GM21360 (cell line): ENCODE measurements around the gene AGA.

Experiments used
- ATAC-seq: cut with Tn5 transposase; IDR thresholded peaks from one replicate; pipeline ENCODE4 v1.9.1; 2021; ENCODE audit warnings: mild to moderate bottlenecking, moderate library complexity; ENCODE audit not compliant: unreplicated experiment

The AGA gene

DNA sequence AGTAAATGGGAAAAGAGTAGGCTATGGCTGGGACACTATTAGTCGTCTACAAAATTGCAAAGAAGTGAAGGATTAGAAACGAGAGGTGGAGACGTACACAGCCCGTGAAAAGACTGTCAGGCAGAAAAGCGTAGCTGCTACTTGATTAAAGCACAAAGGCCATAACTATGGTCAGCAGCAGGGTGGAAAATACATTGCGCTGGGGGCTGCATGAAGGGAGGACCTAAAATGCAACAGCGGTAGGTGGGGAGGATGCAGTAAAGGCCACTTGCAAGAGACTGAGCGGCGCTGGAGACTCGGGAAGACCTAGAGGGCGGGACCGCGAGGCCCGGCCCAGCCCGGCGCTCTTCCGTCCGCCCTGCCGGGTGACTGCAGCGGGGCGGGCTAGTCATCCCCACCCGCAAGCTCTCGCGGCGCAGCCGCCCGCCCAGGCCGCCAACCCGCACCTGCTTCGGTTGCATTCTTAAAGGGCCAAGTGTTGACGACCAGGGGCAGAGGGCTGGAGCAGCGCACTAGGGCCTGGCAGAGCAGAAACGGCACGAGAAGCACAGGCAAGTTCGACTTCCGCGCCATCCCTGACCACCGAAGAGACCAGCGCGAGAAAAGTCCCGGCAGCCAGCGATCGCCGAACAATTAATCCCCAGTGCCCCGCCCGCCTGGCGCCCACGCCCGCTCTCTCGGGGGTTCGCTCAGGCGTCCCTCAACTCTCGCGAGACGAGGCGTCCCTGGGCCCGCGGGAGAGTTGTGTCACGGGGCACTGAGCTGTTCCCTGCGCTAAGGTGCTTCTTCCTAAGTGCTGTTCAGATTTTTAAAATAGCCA lies at the start of gene AGA:
TSS of gene AGA (minus strand) at position 635 of the 820 bp plus-strand sequence. CDS start at position 573, 62 bp downstream.
- peak; percentile 91 for ATAC-seq

DNA sequence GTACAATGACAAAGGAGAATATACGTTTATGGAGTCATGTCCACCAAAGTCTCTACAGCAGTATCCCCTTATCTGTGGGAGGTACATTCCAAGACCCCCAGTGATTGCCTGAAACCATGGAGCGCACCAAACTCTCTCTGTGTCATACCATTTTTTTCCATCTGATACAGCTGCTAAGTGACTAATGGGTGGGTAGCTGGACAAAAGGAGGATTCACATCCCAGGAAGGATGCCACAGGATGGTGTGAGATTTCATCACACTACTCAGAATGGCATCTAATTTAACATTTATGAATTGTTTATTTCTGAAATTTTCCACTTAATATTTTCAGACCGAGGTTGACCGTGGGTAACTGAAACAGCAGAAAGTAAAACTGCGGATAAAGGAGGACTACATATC lies 49.8 kb upstream of the AGA start:
- ATAC-seq = no peak

DNA sequence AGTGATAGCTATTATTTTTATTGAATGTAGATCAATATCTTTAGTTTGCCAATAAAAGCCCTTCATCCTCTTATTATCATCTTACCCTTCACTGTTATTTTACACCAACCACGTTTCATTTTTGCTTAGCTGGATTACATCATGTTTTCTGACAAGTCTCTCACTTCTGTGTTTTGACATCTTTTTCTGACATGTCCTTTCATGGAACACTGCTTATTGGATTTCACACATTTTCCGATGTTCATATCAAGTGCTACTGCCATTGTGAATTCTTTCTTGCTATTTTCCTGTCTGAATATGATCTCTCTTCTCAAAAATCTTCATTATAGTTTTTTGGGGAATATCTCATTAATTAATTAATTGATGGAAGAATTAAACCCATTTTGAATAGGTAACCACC lies 48.5 kb upstream of the AGA start:
- no peak for ATAC-seq

DNA sequence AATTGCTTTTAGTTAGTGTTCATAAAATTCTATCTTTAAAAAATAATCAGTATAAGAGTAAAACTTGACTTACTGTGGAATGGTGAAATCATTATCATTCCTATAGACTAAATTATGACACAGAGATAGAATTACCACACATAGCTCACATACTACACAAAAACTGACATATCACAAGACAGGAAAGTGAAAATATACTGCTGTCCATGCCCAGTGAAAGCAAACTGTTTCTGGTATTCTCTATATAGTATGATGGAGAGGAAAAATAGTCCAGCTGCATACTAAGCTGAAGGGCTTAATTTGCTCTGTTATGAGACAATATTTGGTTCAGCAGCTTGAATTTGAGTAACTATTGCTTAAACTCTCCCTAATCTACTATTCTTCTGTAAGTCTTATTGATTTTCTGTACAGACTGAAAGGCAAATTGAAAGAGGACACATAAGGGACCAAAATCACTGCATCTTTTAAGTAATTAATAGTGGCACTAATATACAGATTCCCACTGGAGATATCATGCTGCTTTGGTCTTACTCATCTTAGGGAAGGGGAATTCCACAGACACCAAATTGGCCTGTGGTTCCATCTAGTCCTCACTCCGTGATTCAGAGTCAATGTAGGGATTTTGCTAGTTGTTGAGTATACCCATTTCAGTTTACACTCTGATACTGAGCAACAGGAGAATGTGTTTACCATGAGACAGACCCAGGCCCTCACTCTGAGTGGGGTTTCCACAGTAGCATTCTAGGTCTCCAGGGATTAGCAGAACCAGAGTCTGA lies 47.4 kb upstream of the AGA start:
- ATAC-seq = no peak

DNA sequence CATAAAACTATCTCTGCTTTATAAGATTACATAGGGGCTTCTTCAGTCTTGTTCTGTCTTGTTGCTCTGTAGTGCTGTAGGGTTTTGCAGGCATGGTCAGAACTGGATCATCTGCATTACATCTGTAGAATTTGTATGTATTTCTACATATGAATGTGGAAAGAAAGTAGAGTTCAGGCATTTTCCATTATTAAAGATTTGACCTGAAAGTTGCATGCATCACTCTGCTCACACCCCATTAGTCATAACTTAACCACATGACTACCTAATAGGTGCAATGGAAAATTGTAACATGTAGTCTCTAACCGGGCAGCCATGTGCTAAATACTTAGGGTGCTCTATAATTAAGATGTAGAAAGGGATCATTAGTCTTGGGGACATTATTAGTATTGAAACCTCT lies 45.7 kb upstream of the AGA start:
- no peak for ATAC-seq

DNA sequence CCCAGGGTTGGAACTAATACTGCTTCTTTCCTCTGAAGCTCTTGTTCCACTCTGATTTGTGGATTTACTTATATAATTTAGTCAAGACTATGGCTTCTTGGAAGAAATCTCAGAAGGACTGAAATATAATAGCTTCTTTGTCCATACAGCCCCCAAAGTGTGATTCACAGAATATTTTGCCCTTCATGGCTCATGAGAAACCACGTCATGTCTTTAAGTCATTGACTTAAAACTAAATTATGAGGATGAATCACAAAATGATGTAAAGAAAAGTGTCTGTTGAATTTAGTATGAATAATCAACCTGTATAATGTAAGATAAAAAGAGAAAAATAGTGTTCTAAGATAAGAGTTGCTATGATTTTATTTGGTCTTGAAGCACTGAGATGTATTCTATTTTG lies 43.3 kb upstream of the AGA start:
- ATAC-seq = no peak

DNA sequence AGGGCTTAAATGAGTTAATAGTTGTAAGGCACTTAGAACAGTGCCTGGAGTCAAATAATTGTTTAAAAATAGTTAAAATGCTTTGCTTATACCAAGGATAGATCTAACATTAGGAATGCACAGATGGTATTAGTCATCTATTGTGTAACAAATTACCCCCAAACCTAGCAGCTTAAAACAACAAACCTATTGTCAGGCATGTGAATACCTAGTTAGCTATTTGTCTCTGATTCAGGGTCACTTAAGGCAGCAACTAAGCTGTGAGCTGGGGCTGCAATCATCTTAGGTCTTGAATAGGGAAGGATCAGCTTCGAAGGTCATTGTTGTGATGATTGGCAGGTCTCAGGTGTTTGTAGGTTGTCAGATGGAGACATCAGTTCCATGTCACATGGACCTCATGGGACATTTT lies 42.4 kb upstream of the AGA start:
- no peak for ATAC-seq

DNA sequence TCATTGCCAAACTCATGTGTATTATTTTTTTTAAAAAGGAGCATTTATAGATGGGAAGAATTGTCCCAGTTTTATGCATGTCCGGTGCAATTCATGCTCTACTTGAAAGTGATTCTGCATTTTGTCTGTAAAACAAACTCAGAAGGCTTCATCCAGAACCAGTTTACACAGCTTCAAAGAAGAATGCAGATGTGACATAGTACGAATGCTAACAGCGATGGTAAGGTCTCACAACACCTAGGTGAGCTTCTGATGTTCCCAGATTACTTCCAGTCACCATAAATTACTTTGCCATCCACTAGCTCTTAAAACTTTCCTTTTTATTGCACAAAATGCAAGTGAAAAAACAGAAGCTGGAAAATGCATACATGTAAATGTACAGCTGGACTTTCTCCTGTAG lies 41.5 kb upstream of the AGA start:
- ATAC-seq = no peak

DNA sequence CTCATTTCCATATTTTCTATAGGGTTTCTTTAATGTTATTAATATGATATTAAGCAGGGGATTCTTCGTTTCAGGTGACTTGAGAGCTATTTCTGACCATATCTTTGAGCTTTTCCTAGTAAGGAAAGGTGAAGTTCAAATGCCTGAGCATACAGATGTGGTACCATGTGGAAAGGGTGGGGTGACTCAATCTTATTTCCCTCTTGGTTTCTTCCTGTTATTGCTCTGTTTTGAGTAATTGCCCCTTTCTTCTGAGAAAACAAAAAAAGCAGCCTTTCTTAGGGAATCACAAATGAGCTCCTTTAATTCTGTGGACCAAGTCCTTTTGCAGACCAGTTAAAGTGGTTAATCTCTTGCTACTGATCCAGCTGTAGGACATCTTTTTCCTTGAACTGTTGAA lies 41.0 kb upstream of the AGA start:
- no peak for ATAC-seq

DNA sequence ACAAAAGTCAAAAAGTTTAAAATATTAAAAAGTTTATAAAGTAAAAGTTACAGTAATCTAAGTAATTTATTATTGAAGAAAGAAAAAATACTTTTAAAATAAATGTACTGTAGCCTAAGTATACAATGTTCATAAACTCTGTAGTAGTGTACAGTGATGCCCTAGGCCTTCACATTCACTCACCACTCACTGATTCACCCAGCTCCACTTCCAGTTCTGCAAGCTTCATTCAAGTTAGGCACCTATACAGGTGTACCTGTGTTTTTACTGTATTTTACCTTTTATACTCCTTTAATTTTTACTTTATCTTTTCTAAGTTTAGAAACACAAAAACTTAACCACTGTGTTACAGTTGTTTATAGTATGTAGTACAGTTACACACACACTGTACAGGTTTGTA lies 40.1 kb upstream of the AGA start:
- no peak for ATAC-seq

DNA sequence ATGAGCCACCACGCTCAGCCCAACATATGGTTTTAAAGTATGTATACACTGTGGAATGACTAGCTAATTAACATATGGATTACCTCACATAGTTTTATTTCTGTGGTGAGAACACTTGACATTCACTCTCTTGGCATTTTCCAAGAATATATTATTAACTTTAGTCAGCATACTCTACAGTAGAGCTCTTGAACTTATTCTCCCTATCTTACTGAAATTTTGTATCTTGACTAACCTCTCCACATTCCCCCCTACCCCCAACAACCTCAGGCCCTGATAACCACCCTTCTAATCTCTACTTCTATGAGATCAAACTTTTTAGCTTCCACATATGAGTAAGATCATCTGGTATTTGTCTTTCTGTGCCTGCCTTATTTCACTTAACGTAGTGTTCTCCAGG lies 38.6 kb upstream of the AGA start:
- ATAC-seq = no peak

DNA sequence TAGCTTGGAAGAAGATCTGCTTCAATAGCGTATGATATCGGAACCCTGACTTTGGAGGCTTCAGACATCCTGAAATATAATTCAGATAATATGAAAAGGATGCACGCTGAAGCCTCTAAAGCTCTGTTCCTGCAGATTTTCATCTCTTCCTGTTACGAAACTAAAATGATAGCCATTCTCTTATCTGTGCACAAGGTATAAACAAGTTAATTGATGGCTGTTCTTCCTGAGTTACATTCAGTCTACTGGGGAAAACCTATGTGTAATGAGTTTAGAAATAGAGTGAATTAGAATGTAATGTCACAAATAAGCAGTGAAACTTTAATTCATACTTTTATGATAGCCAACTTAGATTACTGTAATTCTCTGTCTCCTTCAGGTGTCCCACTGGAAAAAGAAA lies 36.8 kb upstream of the AGA start:
- no peak for ATAC-seq

DNA sequence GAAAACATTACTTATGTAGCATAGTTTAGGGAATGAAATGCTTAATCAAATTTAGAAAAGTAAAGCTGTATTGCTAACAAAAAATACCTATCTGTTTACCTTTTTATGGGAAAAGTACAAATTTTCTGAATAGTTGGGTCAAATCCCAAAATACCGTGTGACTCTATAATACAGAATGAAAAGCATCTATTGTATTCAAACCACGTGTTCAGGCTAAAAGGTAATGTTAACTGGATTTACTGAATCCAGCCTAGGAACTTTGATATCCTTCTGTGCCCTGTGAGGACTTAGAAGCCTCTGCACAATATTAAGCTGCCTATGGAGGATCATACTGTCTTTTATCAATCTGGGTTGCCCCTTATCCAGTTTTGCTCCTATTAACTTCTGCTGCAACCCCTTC lies 36.3 kb upstream of the AGA start:
- ATAC-seq = no peak

DNA sequence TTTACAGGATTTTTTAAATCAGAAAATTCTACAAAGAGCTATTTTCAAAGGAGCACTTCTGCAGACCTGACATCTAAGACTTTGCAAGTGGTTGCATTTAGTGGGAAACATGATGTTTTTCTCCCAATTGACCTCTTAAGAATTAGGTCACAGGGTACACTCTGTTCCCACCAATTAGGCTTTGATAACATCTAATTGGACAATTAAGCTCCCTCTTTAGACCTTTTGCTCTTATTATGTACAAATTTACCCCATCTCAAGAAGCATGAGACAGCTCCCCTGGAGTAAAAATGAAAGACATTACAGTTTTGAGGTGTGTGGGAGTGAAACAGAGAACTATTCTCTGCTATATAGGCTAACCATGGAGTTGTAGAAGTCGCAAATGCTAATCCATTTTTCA lies 31.8 kb upstream of the AGA start:
- ATAC-seq = no peak

DNA sequence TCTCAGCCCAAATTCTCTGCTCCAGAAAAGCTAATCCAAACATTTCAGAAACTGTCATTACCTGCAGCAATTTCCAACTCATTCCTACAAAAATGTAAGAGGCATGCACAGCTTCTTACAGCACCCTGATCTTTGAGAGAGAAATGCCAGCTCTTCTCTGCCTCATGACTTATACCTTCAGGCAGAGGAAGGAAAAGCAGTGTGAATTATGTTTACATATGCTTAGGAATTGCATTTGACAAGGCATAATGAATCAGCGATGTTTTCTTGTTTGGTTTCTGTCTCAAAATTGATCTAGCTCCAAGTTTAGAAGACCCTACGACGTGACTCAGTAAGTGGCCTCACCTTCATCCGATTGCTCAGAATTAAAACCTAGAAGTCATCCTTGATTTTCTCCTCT lies 21.8 kb upstream of the AGA start:
- no peak for ATAC-seq

DNA sequence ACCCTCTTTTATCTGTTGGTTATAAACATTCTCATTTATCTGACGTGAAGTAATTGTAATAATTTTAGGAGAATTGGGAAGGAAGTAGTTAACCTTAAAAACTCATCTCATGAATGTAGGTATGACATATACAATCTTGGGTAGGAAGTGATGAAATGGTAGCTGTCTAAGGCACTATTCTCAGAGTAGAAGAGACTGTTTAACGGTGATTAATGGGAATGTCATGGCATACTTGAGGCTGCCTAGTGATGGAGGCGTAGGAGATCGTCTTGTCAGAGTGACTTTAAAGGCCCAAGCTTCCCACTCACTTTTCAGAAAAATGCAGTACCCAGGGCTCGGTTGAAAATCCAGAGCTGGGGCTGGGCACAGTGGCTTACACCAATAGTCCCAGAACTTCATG lies 19.4 kb upstream of the AGA start:
- no peak for ATAC-seq

DNA sequence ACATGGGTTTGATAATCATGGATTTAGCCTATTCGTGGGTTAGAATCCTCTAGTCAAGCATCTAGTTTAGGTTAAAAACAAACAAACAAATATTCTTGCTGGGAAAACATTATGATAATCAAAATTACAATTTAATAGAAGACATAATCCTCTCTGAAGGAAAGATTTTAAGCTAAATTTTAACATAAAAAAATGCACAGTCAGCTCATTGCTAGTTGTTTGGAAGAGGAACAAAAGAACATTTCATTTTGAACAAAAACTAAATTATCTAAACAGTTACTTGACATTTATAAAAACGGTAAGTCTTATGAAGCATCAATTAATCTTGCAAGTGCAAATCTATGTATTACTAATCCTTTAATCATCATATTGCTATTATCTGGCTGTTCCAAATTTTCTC lies 18.2 kb upstream of the AGA start:
- ATAC-seq = no peak

DNA sequence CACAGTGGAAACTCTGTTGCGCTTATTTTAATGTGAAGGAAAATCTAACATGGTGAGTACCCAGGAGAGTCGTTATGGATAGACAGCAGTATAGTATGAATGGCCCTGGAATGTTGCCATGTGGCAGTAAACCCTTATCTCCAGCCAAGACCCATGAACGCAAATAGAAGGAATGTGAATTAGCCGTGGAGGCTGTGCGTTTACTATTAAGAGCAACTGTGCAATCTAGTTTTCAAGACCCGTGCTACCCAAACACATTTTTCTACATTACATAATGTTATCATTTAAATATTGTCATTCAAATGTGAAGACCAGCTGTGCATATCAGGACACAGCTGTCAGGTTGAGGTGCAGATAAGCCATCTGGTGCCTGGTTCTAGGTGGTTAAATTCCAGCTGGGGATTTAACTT lies 13.3 kb upstream of the AGA start:
- ATAC-seq = no peak

DNA sequence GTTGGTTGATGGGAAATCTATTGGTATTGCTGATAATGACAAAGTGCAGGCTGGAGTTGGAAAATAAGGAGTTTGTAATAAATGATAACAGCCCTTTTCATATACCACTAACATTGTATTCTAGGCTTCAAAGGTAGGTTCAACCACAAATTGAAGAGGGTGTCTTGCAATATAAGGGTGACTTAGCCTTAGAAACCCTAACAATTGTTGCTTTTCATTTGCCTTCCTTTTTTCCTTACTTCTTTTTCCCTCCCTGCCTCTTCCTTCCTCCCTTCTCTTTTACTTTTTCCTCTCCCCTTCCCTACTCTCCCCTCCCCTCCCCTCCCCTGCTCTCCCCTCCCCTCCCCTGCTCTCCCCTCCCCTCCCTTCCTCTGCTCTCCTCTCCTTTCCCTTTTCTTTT lies 10.9 kb upstream of the AGA start:
- ATAC-seq = no peak

DNA sequence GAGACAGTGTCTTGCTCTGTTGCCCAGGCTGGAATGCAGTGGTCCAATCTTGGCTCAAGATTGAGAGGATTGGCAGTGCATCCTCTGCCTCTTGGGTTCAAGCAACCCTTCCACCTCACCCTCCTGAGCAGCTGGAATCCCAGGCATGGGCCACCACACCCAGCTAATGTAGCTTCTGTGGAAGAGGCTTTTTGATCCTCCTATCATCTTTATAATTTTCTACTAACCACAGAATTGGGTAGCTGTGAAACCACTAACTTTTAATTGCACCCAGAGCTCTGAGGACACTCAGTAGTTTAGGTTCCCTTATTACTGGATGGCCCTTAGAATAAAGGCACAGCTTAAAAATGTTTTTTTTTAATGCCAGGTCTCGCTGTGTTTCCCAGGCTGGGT lies 8.9 kb upstream of the AGA start:
- no peak for ATAC-seq

DNA sequence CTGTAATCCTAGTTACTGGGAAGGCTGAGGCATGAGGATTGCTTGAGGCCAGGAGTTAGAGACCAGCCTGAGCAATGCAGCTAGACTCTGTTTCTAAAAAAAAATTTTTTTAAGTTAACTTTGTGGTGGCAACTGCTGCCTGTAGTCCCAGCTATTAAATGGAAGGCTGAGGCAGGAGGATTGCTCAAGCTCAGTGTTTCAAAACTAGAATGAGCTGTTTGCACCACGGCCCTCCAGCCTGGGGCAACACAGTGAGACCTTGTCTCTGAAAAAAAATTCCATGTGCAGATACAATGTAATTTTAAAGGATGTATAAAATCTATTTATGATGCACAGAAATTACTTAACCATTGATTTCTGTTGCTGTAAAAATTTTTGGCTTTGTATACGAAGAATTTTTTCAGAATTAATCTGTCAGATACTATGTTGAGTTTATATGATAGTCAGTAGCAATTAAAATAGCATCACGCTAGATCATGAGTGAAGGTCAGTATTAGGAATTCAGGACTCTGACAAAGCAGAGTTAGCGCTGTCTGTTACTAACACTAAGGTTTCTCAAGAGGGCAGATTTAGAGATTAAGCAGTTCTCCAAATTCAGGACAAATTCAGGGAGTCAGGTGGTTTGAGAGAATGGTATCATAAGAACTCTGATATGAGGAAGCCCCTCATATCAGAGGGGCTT lies 8.3 kb upstream of the AGA start:
- ATAC-seq = no peak

DNA sequence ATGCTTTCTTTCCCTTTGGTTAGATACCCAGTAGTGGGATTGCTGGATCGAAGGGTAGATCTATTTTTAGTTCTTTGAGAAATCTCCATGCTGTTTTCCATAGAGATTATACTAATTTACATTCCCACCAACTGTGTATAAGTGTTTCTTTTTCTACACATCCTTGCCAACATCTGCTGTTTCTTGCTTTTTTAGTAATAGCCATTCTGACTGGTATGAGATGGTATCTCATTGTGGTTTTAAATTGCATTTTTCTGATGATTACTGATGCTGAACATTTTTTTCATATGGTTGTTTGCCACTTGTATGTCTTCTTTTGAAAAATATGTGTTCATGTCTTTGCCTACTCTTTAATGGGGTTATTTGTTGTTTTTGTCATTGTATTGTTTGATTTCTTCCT lies 6.6 kb upstream of the AGA start:
- no peak for ATAC-seq
